Measurements from ENCODE around the gene UBALD1.
"Not testable (repeated sequence)": the region's sequence is repeated elsewhere in the genome, so short reads cannot be mapped to it uniquely, and the experiment has no call there.

The UBALD1 gene

GRCh38 chr16:4597174-4597573 is 17.5 kb downstream of the UBALD1 start:
- DNase-seq (ENCODE audit: low read depth): no peak

- DNase-seq (ENCODE audit: low read depth): no peak
Observed at GRCh38 chr16:4594433-4595410, 20.0 kb downstream of the UBALD1 start.

- DNase-seq (ENCODE audit: low read depth): no peak
Observed at GRCh38 chr16:4593086-4593485, 21.6 kb downstream of the UBALD1 start.

- DNase-seq (ENCODE audit: low read depth): no peak
Observed at GRCh38 chr16:4591706-4592470, 22.8 kb downstream of the UBALD1 start.

- DNase-seq (ENCODE audit: low read depth): no peak
Observed at GRCh38 chr16:4591191-4591590, 23.5 kb downstream of the UBALD1 start.

- DNase-seq (ENCODE audit: low read depth): no peak
Observed at GRCh38 chr16:4588961-4589360, 25.7 kb downstream of the UBALD1 start.

GRCh38 chr16:4588386-4588785 is 26.3 kb downstream of the UBALD1 start:
- no peak for DNase-seq (ENCODE audit: low read depth)

- DNase-seq (ENCODE audit: low read depth): no peak
Observed at GRCh38 chr16:4586291-4586690, 28.4 kb downstream of the UBALD1 start.

GRCh38 chr16:4583906-4584305 is 30.8 kb downstream of the UBALD1 start:
- DNase-seq (ENCODE audit: low read depth): no peak

GRCh38 chr16:4580250-4580649 is 34.4 kb downstream of the UBALD1 start:
- DNase-seq (ENCODE audit: low read depth): no peak

GRCh38 chr16:4578961-4579530 is 35.6 kb downstream of the UBALD1 start:
- DNase-seq (ENCODE audit: low read depth): no peak

- no peak for DNase-seq (ENCODE audit: low read depth)
Observed at GRCh38 chr16:4576008-4576407, 38.7 kb downstream of the UBALD1 start.

- DNase-seq (ENCODE audit: low read depth): no peak
Observed at GRCh38 chr16:4574919-4575705, 39.6 kb downstream of the UBALD1 start.

GRCh38 chr16:4573926-4574325 is 40.8 kb downstream of the UBALD1 start:
- DNase-seq (ENCODE audit: low read depth): not testable (repeated sequence)

- no peak for DNase-seq (ENCODE audit: low read depth)
Observed at GRCh38 chr16:4572715-4573114, 42.0 kb downstream of the UBALD1 start.

- DNase-seq (ENCODE audit: low read depth): no peak
Observed at GRCh38 chr16:4570688-4571321, 43.9 kb downstream of the UBALD1 start.

- DNase-seq (ENCODE audit: low read depth): no peak
Observed at GRCh38 chr16:4570086-4570485, 44.6 kb downstream of the UBALD1 start.

- DNase-seq (ENCODE audit: low read depth): no peak
Observed at GRCh38 chr16:4566144-4566543, 48.5 kb downstream of the UBALD1 start.

GRCh38 chr16:4564661-4565267 is 49.9 kb downstream of the UBALD1 start:
- DNase-seq (ENCODE audit: low read depth): no peak

GRCh38 chr16:4561596-4561995 is 53.1 kb downstream of the UBALD1 start:
- DNase-seq (ENCODE audit: low read depth): no peak

Data from CMK (cell line).